Uterus (tissue), 4 donors: ENCODE data around the gene ITGAD. TPM values are rescaled to one million over a fixed set of nuclear protein-coding genes. Genes with fewer than 3 reads are reported as not detected.

Experiments
- DNase-seq, 2 donors: peaks; one replicate each; pipeline ENCODE4 v3.0.0-alpha.2; 2019 to 2020
- H3K27ac ChIP-seq, 2 donors: fragments of 200-600 bp; sonication (generic); 1 replicate in 1 of 2; 2 replicates in 1 of 2; pipeline ENCODE4 v1.5.1; 2016 to 2018
- H3K27me3 ChIP-seq, 2 donors: fragments of 200-600 bp; sonication (generic); one replicate each; pipeline ENCODE4 v1.5.1; 2018 to 2019; ENCODE audit warnings: control low read depth in 1 of 2
- H3K36me3 ChIP-seq, 2 donors: fragments of 200-600 bp; sonication (generic); one replicate each; pipeline ENCODE4 v1.5.1; 2019; ENCODE audit warnings: control low read depth in 1 of 2
- H3K4me1 ChIP-seq, 2 donors: fragments of 200-600 bp; sonication (generic); one replicate each; pipeline ENCODE4 v1.5.1; 2018 to 2019; ENCODE audit warnings: control low read depth in 1 of 2
- H3K4me3 ChIP-seq, 2 donors: fragments of 200-600 bp; sonication (generic); 1 replicate in 1 of 2; 2 replicates in 1 of 2; pipeline ENCODE4 v1.5.1; 2018 to 2019; ENCODE audit warnings: mild to moderate bottlenecking in 1 of 2
- H3K9me3 ChIP-seq, 2 donors: fragments of 200-600 bp; sonication (generic); one replicate each; pipeline ENCODE4 v1.5.1; 2019; ENCODE audit warnings: control low read depth in 1 of 2
- POLR2A ChIP-seq, 2 donors: fragments of 450-650 bp; IDR thresholded peaks; one replicate each; pipeline ENCODE4 v1.6.1; 2016; ENCODE audit warnings: antibody characterized with exemption in 2 of 2, mild to moderate bottlenecking in 1 of 2, moderate library complexity in 1 of 2
- intact Hi-C: fragments of 100-400 bp; cut with DNase I; formaldehyde crosslinking; loops from one replicate; pipeline ENCODE4 v1.15.1; 2023; ENCODE audit warnings: low total_unique reads
- total RNA-seq, 4 donors: library from RNA; depleted of rRNA in 3 of 4; stranded (reverse); fragments of >200 nt in 3 of 4; gene quantifications; one replicate each; pipeline versions ENCODE4 v1.1.0 to v1.2.4, GENCODE V29; 2014 to 2023
- TF ChIP-seq, protein P1 (sequence below), 4 experiments: fragments of 200-600 bp in 2 of 4; fragments of 450-650 bp in 2 of 4; sonication (generic) in 2 of 4; IDR thresholded peaks; one replicate each; pipeline ENCODE4 v1.5.1; 2016 to 2019; ENCODE audit warnings: antibody characterized with exemption in 4 of 4, mild to moderate bottlenecking in 2 of 4, moderate library complexity in 1 of 4
- donor health status: DM: yes; HTN: yes; CAD: no.

The ITGAD gene
- total RNA-seq, 4 donors from 2014 or later = 0.12 TPM; not detected in 3

GRCh38 chr16:31417916-31418315, 24.8 kb downstream of the ITGAD start:
- Histone ChIP-seq H3K4me3 (no peak overlapping the region), H3K27ac (no peak overlapping the region), H3K36me3 (no peaks in the 10 kb centered on the region), H3K9me3 (no peaks in the 10 kb centered on the region), H3K4me1 (no peaks in the 10 kb centered on the region), H3K27me3 (no peaks in the 10 kb centered on the region)
- intact Hi-C loops = no loop called here
- no peak for TF ChIP-seq POLR2A (IDR thresholded peaks at IDR 0.05)
- TF ChIP-seq, protein P1, sequence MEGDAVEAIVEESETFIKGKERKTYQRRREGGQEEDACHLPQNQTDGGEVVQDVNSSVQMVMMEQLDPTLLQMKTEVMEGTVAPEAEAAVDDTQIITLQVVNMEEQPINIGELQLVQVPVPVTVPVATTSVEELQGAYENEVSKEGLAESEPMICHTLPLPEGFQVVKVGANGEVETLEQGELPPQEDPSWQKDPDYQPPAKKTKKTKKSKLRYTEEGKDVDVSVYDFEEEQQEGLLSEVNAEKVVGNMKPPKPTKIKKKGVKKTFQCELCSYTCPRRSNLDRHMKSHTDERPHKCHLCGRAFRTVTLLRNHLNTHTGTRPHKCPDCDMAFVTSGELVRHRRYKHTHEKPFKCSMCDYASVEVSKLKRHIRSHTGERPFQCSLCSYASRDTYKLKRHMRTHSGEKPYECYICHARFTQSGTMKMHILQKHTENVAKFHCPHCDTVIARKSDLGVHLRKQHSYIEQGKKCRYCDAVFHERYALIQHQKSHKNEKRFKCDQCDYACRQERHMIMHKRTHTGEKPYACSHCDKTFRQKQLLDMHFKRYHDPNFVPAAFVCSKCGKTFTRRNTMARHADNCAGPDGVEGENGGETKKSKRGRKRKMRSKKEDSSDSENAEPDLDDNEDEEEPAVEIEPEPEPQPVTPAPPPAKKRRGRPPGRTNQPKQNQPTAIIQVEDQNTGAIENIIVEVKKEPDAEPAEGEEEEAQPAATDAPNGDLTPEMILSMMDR (IDR thresholded peaks at IDR 0.05) = no peak
- no peak for DNase-seq

DNA sequence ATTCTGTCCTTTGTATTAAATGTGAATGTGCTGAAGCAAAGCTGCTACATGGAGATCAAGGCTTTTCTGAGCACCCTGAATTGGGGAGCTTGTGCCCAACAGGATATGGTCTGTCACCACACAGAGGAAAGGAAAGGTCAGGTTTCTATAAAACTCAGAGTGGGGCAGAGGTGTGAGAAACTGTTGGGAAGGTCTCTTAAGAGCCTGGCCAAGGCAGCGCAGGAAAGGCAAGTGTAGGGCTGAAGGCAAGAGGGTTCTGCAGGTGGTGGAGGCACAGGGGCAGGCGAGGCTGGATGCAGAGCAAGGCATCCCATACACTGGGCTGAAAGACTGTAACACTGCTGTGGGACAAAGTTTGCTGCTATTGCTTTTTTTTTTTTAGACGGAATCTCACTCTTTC, 26.9 kb downstream of the ITGAD start:
- Histone ChIP-seq H3K4me1 (no peaks in the 10 kb centered on the region), H3K36me3 (no peaks in the 10 kb centered on the region), H3K27me3 (no peaks in the 10 kb centered on the region), H3K4me3 (no peak overlapping the region), H3K9me3 (no peaks in the 10 kb centered on the region), H3K27ac (no peak overlapping the region)
- TF ChIP-seq, protein P1 (IDR thresholded peaks at IDR 0.05) = no peak
- TF ChIP-seq POLR2A (IDR thresholded peaks at IDR 0.05) = no peak
- DNase-seq = no peak
- intact Hi-C loops = no loop called here

DNA sequence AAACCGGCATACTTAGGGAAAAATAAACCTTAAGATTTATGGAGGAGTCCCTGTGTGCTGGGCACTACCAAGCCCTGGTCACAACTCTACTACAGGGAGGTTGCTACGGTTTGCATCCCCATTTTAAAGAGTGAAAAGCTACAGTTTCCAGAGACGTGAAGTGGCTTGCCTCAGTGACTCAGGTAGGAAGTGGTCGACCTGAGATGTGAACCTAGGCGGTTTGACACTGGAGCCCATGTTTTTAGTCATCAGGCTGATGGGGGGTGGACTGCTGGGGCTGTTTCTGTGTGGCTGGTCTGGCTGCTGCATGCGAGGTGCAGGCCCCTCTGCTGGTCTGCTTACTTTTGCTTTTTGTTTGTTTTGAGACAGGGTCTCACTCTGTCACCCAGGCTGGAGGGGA, 28.5 kb downstream of the ITGAD start:
- Histone ChIP-seq H3K27ac (no peak overlapping the region), H3K4me1 (no peaks in the 10 kb centered on the region), H3K27me3 (no peaks in the 10 kb centered on the region), H3K36me3 (no peaks in the 10 kb centered on the region), H3K9me3 (no peaks in the 10 kb centered on the region), H3K4me3 (no peak overlapping the region)
- intact Hi-C loops = no loop called here
- DNase-seq = no peak
- TF ChIP-seq, protein P1 (IDR thresholded peaks at IDR 0.05) = no peak
- TF ChIP-seq POLR2A (IDR thresholded peaks at IDR 0.05) = no peak

DNA sequence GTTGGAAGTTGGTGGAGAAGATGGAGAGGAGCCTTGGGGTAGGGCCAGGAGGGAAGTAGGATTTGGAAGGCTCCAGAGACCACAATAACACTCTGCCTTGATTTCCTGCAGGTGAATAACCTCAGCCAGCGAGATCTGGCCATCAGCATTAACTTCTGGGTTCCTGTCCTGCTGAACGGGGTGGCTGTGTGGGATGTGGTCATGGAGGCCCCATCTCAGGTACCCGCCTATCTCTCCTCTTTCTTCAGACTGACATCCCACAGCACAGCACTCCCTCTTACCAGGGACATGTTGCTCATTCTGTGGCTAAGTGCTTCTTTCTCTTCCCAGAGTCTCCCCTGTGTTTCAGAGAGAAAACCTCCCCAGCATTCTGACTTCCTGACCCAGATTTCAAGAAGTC, 30.1 kb downstream of the ITGAD start:
- Histone ChIP-seq H3K4me3 (no peak overlapping the region), H3K4me1 (no peaks in the 10 kb centered on the region), H3K27me3 (no peaks in the 10 kb centered on the region), H3K9me3 (no peaks in the 10 kb centered on the region), H3K27ac (no peak overlapping the region), H3K36me3 (no peaks in the 10 kb centered on the region)
- intact Hi-C loops = no loop called here
- no peak for TF ChIP-seq POLR2A (IDR thresholded peaks at IDR 0.05)
- TF ChIP-seq, protein P1 (IDR thresholded peaks at IDR 0.05) = no peak
- no peak for DNase-seq

GRCh38 chr16:31423801-31424200, 30.7 kb downstream of the ITGAD start:
- no peak overlapping the region for H3K27ac ChIP-seq
- H3K4me3 ChIP-seq = no peak overlapping the region
- TF ChIP-seq, protein P1 (IDR thresholded peaks at IDR 0.05) = no peak
- no peak for TF ChIP-seq POLR2A (IDR thresholded peaks at IDR 0.05)
- H3K36me3 ChIP-seq = no peaks in the 10 kb centered on the region
- no peaks in the 10 kb centered on the region for H3K4me1 ChIP-seq
- intact Hi-C loops = no loop called here
- DNase-seq = no peak
- H3K9me3 ChIP-seq = no peaks in the 10 kb centered on the region
- H3K27me3 ChIP-seq = no peaks in the 10 kb centered on the region
